ENCODE data around the gene TSPAN9.

The TSPAN9 gene

GRCh38 chr12:3275171-3276041, 198.2 kb downstream of the TSPAN9 start:
- peak; percentile 47 to 64 (median 58) for DNase-seq (ENCODE audit: low read depth in 3 of 3)

- no peak for DNase-seq (ENCODE audit: low read depth in 3 of 3)
Observed at GRCh38 chr12:3276226-3276625, 199.0 kb downstream of the TSPAN9 start.

- no peak for DNase-seq (ENCODE audit: low read depth in 3 of 3)
Observed at GRCh38 chr12:3277306-3277943, 200.2 kb downstream of the TSPAN9 start.

GRCh38 chr12:3278681-3279414, 201.7 kb downstream of the TSPAN9 start:
- no peak for DNase-seq (ENCODE audit: low read depth in 3 of 3)

GRCh38 chr12:3279415-3279780, 202.2 kb downstream of the TSPAN9 start:
- DNase-seq (ENCODE audit: low read depth in 3 of 3), result no peak

GRCh38 chr12:3279832-3280231, 202.7 kb downstream of the TSPAN9 start:
- DNase-seq (ENCODE audit: low read depth in 3 of 3), result no peak

GRCh38 chr12:3280967-3281366, 203.8 kb downstream of the TSPAN9 start:
- DNase-seq (ENCODE audit: low read depth in 3 of 3), result no peak

- DNase-seq (ENCODE audit: low read depth in 3 of 3), result no peak
Observed at GRCh38 chr12:3281588-3282383, 204.6 kb downstream of the TSPAN9 start.

GRCh38 chr12:3282384-3282670, 205.1 kb downstream of the TSPAN9 start:
- DNase-seq (ENCODE audit: low read depth in 3 of 3), result no peak

GRCh38 chr12:3283137-3283680, 206.0 kb downstream of the TSPAN9 start:
- DNase-seq (ENCODE audit: low read depth in 3 of 3), result no peak

GRCh38 chr12:3284405-3284804, 207.2 kb downstream of the TSPAN9 start:
- no peak for DNase-seq (ENCODE audit: low read depth in 3 of 3)

- DNase-seq (ENCODE audit: low read depth in 3 of 3), result no peak
Observed at GRCh38 chr12:3285570-3285969, 208.4 kb downstream of the TSPAN9 start.

GRCh38 chr12:3288690-3289089, 211.5 kb downstream of the TSPAN9 start:
- DNase-seq (ENCODE audit: low read depth in 3 of 3), result no peak

GRCh38 chr12:3289702-3290101, 212.5 kb downstream of the TSPAN9 start:
- no peak for DNase-seq (ENCODE audit: low read depth in 3 of 3)

- no peak for DNase-seq (ENCODE audit: low read depth in 3 of 3)
Observed at GRCh38 chr12:3291939-3292338, 214.8 kb downstream of the TSPAN9 start.

- no peak for DNase-seq (ENCODE audit: low read depth in 3 of 3)
Observed at GRCh38 chr12:3292677-3293412, 215.7 kb downstream of the TSPAN9 start.

GRCh38 chr12:3293446-3294161, 216.4 kb downstream of the TSPAN9 start:
- DNase-seq (ENCODE audit: low read depth in 3 of 3), result no peak

GRCh38 chr12:3294481-3294911, 217.3 kb downstream of the TSPAN9 start:
- DNase-seq (ENCODE audit: low read depth in 3 of 3), result no peak

GRCh38 chr12:3295225-3295624, 218.0 kb downstream of the TSPAN9 start:
- DNase-seq (ENCODE audit: low read depth in 3 of 3), result no peak

All from stimulated activated CD4-positive, alpha-beta T cell treated with anti-CD3 and anti-CD28 coated beads, TNF-alpha, amount 100 ng/mL, for 48 hours (primary cell).